ENCODE results near the gene ADRB1.

Gene ADRB1

GRCh38 chr10:114057855-114058254, 14.2 kb downstream of the ADRB1 start:
- no peak for DNase-seq (ENCODE audit: low read depth)

- DNase-seq (ENCODE audit: low read depth): no peak
These were observed 14.6 kb downstream of the ADRB1 start for GRCh38 chr10:114058297-114058696.

- no peak for DNase-seq (ENCODE audit: low read depth)
These were observed 15.9 kb downstream of the ADRB1 start for GRCh38 chr10:114059561-114059960.

GRCh38 chr10:114060456-114060855, 16.8 kb downstream of the ADRB1 start:
- DNase-seq (ENCODE audit: low read depth): no peak

GRCh38 chr10:114061148-114061547, 17.5 kb downstream of the ADRB1 start:
- DNase-seq (ENCODE audit: low read depth): no peak

- DNase-seq (ENCODE audit: low read depth): no peak
These were observed 18.1 kb downstream of the ADRB1 start for GRCh38 chr10:114061789-114062188.

- DNase-seq (ENCODE audit: low read depth): no peak
These were observed 20.7 kb downstream of the ADRB1 start for GRCh38 chr10:114064151-114065048.

- DNase-seq (ENCODE audit: low read depth): no peak
These were observed 21.4 kb downstream of the ADRB1 start for GRCh38 chr10:114065049-114065435.

- no peak for DNase-seq (ENCODE audit: low read depth)
These were observed 24.5 kb downstream of the ADRB1 start for GRCh38 chr10:114068054-114068707.

- DNase-seq (ENCODE audit: low read depth): no peak
These were observed 27.0 kb downstream of the ADRB1 start for GRCh38 chr10:114070710-114071109.

GRCh38 chr10:114071178-114071577, 27.5 kb downstream of the ADRB1 start:
- no peak for DNase-seq (ENCODE audit: low read depth)

GRCh38 chr10:114073395-114074186, 29.9 kb downstream of the ADRB1 start:
- no peak for DNase-seq (ENCODE audit: low read depth)

GRCh38 chr10:114075093-114075492, 31.4 kb downstream of the ADRB1 start:
- DNase-seq (ENCODE audit: low read depth): no peak

GRCh38 chr10:114077347-114077746, 33.7 kb downstream of the ADRB1 start:
- no peak for DNase-seq (ENCODE audit: low read depth)

GRCh38 chr10:114077815-114078219, 34.2 kb downstream of the ADRB1 start:
- DNase-seq (ENCODE audit: low read depth): no peak

- no peak for DNase-seq (ENCODE audit: low read depth)
These were observed 34.7 kb downstream of the ADRB1 start for GRCh38 chr10:114078346-114078745.

- DNase-seq (ENCODE audit: low read depth): no peak
These were observed 35.8 kb downstream of the ADRB1 start for GRCh38 chr10:114079421-114079820.

GRCh38 chr10:114081911-114082583, 38.4 kb downstream of the ADRB1 start:
- DNase-seq (ENCODE audit: low read depth): no peak

- no peak for DNase-seq (ENCODE audit: low read depth)
These were observed 39.4 kb downstream of the ADRB1 start for GRCh38 chr10:114083040-114083439.

- no peak for DNase-seq (ENCODE audit: low read depth)
These were observed 40.5 kb downstream of the ADRB1 start for GRCh38 chr10:114084215-114084614.

- DNase-seq (ENCODE audit: low read depth): no peak
These were observed 43.6 kb downstream of the ADRB1 start for GRCh38 chr10:114087255-114087654.

- no peak for DNase-seq (ENCODE audit: low read depth)
These were observed 44.0 kb downstream of the ADRB1 start for GRCh38 chr10:114087655-114088054.

Data from GM04503 (cell line).